C4-2B (cell line): ENCODE data around the gene NAP1L4.
"Not testable (repeated sequence)": the region's sequence is repeated elsewhere in the genome, so short reads cannot be mapped to it uniquely, and the experiment has no call there.

ENCODE experiments used
- H3K27ac ChIP-seq: fragments of 450-650 bp; 2 replicates; pipeline ENCODE4 v1.5.1; 2017
- ZFX ChIP-seq: fragments of 450-650 bp; IDR thresholded peaks from 2 replicates; pipeline ENCODE4 v1.6.1; 2017
- TF ChIP-seq, protein P1 (sequence below): fragments of 450-650 bp; conservative IDR thresholded peaks from 2 replicates; pipeline ENCODE4 v1.5.1; 2017; ENCODE audit warnings: mild to moderate bottlenecking

Gene NAP1L4

GRCh38 chr11:2944530-2944929, 47.6 kb downstream of the NAP1L4 start:
- TF ChIP-seq, protein P1, sequence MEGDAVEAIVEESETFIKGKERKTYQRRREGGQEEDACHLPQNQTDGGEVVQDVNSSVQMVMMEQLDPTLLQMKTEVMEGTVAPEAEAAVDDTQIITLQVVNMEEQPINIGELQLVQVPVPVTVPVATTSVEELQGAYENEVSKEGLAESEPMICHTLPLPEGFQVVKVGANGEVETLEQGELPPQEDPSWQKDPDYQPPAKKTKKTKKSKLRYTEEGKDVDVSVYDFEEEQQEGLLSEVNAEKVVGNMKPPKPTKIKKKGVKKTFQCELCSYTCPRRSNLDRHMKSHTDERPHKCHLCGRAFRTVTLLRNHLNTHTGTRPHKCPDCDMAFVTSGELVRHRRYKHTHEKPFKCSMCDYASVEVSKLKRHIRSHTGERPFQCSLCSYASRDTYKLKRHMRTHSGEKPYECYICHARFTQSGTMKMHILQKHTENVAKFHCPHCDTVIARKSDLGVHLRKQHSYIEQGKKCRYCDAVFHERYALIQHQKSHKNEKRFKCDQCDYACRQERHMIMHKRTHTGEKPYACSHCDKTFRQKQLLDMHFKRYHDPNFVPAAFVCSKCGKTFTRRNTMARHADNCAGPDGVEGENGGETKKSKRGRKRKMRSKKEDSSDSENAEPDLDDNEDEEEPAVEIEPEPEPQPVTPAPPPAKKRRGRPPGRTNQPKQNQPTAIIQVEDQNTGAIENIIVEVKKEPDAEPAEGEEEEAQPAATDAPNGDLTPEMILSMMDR = no peak
- TF ChIP-seq ZFX = no peak
- no peak overlapping the region for H3K27ac ChIP-seq

- no peak overlapping the region for H3K27ac ChIP-seq
Measured at GRCh38 chr11:2943711-2944118, 48.4 kb downstream of the NAP1L4 start.

GRCh38 chr11:2942872-2943710, 49.0 kb downstream of the NAP1L4 start:
- no peak overlapping the region for H3K27ac ChIP-seq
- TF ChIP-seq, protein P1 = no peak
- no peak for TF ChIP-seq ZFX

More at GRCh38 chr11:2943711-2944118, 48.4 kb downstream of the NAP1L4 start:
- TF ChIP-seq ZFX = no peak
- TF ChIP-seq, protein P1 = no peak

DNA sequence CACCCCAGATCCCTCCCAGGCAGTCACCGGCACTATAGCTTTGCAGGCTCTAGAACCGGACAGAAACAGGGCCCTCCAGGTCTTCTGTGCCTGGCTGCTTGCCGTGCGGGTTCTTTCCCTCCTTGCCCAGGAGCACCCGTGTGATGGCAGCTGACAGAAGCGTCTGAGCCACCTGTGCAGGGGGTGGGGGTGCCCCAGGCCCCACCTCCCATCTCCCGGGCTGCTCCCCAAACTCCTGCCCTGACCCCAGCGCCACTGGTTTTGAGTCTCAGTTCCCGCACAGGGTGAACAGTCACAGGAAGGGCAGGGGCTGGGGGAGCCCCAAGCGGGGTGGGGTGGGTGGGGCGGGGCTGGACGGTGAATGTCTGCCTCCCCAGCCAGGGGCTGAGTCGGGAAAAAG, 49.7 kb downstream of the NAP1L4 start:
- TF ChIP-seq, protein P1 = no peak
- TF ChIP-seq ZFX = no peak

DNA sequence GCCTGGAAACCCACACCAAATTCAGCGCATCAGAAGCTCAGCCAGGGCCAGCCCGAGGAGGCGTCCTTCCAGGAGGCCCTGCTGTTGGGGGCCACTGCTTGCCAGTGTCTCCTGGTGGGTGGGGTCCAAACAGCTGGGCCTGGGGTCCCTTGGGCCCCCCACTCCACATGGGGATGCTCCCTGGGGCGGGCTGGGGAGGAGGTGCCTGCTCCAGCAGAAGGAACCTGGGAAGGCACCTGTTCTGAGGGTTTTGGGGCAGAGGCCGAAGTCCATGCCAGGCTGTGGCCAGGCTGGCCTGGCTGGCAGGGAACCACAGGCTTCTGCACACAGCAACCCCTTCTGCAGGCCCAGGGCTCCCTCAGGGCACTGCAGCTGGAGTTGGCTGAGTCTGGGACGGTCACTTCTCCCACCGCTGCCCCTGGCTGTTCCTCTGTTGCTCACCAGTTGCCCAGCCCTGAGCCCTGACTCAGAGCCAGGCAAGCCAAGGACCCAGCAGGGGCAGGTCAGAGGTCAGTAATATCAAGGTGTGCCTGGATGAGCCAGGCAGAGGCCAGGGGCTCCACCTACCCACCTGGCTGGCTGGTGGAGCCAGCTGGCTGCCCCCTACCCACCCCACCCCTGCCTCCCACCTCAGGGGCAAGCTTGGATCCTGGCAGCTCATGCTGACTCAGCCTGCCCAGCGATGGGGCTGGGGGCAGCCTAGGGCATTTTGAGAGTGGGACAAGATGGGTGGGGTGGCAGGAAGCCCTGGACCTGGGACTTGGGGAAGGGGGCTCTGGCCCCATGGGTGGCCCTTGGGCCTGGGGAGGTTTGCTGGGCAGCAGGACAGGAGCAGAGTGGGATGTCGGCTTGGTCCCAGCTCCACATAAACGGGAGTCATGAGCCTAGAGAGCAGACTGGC, 51.0 kb downstream of the NAP1L4 start:
- H3K27ac ChIP-seq = no peak overlapping the region
- no peak for TF ChIP-seq ZFX
- TF ChIP-seq, protein P1 = no peak

More for the DNA sequence above, 49.7 kb downstream of the NAP1L4 start:
- no peak overlapping the region for H3K27ac ChIP-seq

DNA sequence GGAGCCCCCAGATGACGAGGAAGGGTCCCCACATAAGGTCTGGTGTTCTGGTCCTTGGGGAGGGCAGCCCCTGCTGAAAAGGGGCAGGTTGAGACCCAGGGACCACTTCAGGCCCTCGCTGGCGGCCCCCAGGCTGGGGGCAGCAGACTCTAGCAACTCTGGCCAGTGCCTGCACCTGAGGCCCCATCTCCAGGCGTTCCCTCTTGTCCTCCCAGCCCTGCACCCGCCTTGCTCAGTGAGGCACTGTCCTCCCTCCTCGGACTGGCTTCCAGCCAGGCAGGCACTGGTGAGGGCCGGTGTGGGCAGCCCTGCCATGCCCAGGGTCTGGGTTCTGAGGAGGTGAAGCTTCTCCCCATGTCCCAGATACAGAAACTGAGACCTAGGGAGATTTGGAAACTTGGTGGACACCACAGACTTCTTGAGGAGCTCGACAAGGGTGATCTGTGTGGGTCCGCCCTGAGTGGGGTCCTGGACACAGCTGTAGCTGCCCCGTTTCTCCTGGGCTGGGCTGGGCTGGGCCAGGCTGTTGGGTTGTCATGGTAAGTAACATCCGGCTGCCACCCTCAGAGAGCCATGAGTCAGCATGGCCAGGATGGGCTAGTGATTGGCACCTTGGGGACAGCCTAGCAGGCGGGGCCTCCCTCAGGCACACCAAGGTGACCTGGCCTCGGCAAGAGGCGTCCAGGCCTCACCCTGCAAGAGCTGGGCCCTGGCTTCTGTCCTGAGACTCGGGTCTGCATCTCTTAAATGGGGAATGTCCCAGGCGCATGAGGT, 51.8 kb downstream of the NAP1L4 start:
- TF ChIP-seq, protein P1 = no peak
- no peak for TF ChIP-seq ZFX
- H3K27ac ChIP-seq = no peak overlapping the region

- H3K27ac ChIP-seq = not testable (repeated sequence)
Measured at GRCh38 chr11:2938458-2939418, 53.4 kb downstream of the NAP1L4 start.

GRCh38 chr11:2937641-2938457, 54.3 kb downstream of the NAP1L4 start:
- not testable (repeated sequence) for H3K27ac ChIP-seq
